HPDE6-E6E7 (cell line): ENCODE data around the gene ZNF479.
"Not testable (repeated sequence)": the region's sequence is repeated elsewhere in the genome, so short reads cannot be mapped to it uniquely, and the experiment has no call there.

ENCODE experiments used
- DNase-seq: peaks from one replicate; pipeline ENCODE4 v3.0.0; 2011; ENCODE audit warnings: missing footprints; ENCODE audit errors: extremely low spot score

The ZNF479 gene

GRCh38 chr7:57132336-57132735 lies at the start of gene ZNF479:
ZNF479 (minus strand) TSS chr7:57132436; CDS start chr7:57132324, 112 bp downstream.
- not testable (repeated sequence) for DNase-seq

GRCh38 chr7:57182031-57182430 lies 49.8 kb upstream of the ZNF479 start:
- DNase-seq, result no peak

GRCh38 chr7:57181281-57181680 lies 49.0 kb upstream of the ZNF479 start:
- DNase-seq, result no peak

GRCh38 chr7:57179776-57180415 lies 47.7 kb upstream of the ZNF479 start:
- no peak for DNase-seq

- DNase-seq, result no peak
These were observed 46.5 kb upstream of the ZNF479 start for GRCh38 chr7:57178768-57179139.

GRCh38 chr7:57177856-57178767 lies 45.9 kb upstream of the ZNF479 start:
- no peak for DNase-seq

- no peak for DNase-seq
These were observed 44.8 kb upstream of the ZNF479 start for GRCh38 chr7:57176928-57177635.

GRCh38 chr7:57165285-57165899 lies 33.2 kb upstream of the ZNF479 start:
- no peak for DNase-seq

- not testable (repeated sequence) for DNase-seq
These were observed 12.0 kb downstream of the ZNF479 start for GRCh38 chr7:57120123-57120784.
